Neural crest cell (in vitro differentiated cells): ENCODE measurements around the gene GASK1B. TPM values are rescaled to one million over a fixed set of nuclear protein-coding genes. Genes with fewer than 3 reads are reported as not detected.

Source experiments
- DNase-seq: peaks from one replicate; pipeline ENCODE4 v3.0.0; 2021; ENCODE audit warnings: low read depth, mixed read lengths, low spot score
- H3K27ac Mint-ChIP-seq: one replicate; pipeline ENCODE4 v1.8.0; 2021; ENCODE audit warnings: mild to moderate bottlenecking, mixed read lengths; ENCODE audit not compliant: unreplicated experiment
- H3K27me3 Mint-ChIP-seq: 2 replicates; pipeline ENCODE4 v1.8.0; 2021; ENCODE audit warnings: low read depth, mild to moderate bottlenecking, mixed read lengths
- H3K36me3 Mint-ChIP-seq: 2 replicates; pipeline ENCODE4 v1.8.0; 2021; ENCODE audit warnings: low read depth, mild to moderate bottlenecking, mixed read lengths
- H3K4me1 Mint-ChIP-seq: 2 replicates; pipeline ENCODE4 v1.8.0; 2021; ENCODE audit warnings: mixed read lengths
- H3K4me3 Mint-ChIP-seq: one replicate; pipeline ENCODE4 v1.8.0; 2021; ENCODE audit warnings: mild to moderate bottlenecking, mixed read lengths
- H3K9me3 Mint-ChIP-seq: 2 replicates; pipeline ENCODE4 v1.8.0; 2021; ENCODE audit warnings: mixed read lengths
- CTCF ChIP-seq: fragments of 200-600 bp; sonication (generic); conservative IDR thresholded peaks from 2 replicates; pipeline ENCODE4 v1.5.0; 2021; ENCODE audit warnings: antibody characterized with exemption, mild to moderate bottlenecking
- total RNA-seq: library from RNA; stranded (reverse); gene quantifications from 2 replicates; pipeline ENCODE4 v1.2.1, GENCODE V29; 2021

GASK1B gene
- total RNA-seq, 1 donor from 2014 or later: 8.8 TPM

GRCh38 chr4:158182736-158183135 lies 9.9 kb upstream of the GASK1B start:
- no peak overlapping the region for H3K27ac Mint-ChIP-seq
- H3K4me3 Mint-ChIP-seq: no peak overlapping the region
- no peak for TF ChIP-seq CTCF
- H3K27me3 Mint-ChIP-seq: no peaks in the 10 kb centered on the region
- H3K9me3 Mint-ChIP-seq: no peaks in the 10 kb centered on the region
- peaks cover 12% of the 10 kb centered on the region for H3K4me1 Mint-ChIP-seq
- H3K36me3 Mint-ChIP-seq: no peaks in the 10 kb centered on the region
- DNase-seq: no peak

GRCh38 chr4:158181906-158182305 lies 9.1 kb upstream of the GASK1B start:
- Mint-ChIP-seq H3K9me3 (no peaks in the 10 kb centered on the region), H3K4me3 (no peak overlapping the region), H3K27me3 (no peaks in the 10 kb centered on the region), H3K27ac (peak overlapping the region; percentile 30), H3K36me3 (no peaks in the 10 kb centered on the region), H3K4me1 (peaks cover 12% of the 10 kb centered on the region)
- TF ChIP-seq CTCF: no peak
- no peak for DNase-seq

- H3K27me3 Mint-ChIP-seq: no peaks in the 10 kb centered on the region
- peaks cover 12% of the 10 kb centered on the region for H3K4me1 Mint-ChIP-seq
- no peak for TF ChIP-seq CTCF
- no peak for DNase-seq
- no peak overlapping the region for H3K27ac Mint-ChIP-seq
- no peaks in the 10 kb centered on the region for H3K36me3 Mint-ChIP-seq
- H3K4me3 Mint-ChIP-seq: no peak overlapping the region
- no peaks in the 10 kb centered on the region for H3K9me3 Mint-ChIP-seq
Measured at GRCh38 chr4:158179465-158179864, 6.6 kb upstream of the GASK1B start.

GRCh38 chr4:158176776-158177175 lies 4.0 kb upstream of the GASK1B start:
- Mint-ChIP-seq H3K27ac (no peak overlapping the region), H3K9me3 (no peaks in the 10 kb centered on the region), H3K4me3 (no peak overlapping the region), H3K36me3 (no peaks in the 10 kb centered on the region), H3K27me3 (no peaks in the 10 kb centered on the region), H3K4me1 (peaks cover 12% of the 10 kb centered on the region)
- no peak for TF ChIP-seq CTCF
- no peak for DNase-seq

GRCh38 chr4:158176108-158176507 lies 3.3 kb upstream of the GASK1B start:
- no peak for TF ChIP-seq CTCF
- Mint-ChIP-seq H3K27me3 (no peaks in the 10 kb centered on the region), H3K4me3 (no peak overlapping the region), H3K27ac (no peak overlapping the region), H3K36me3 (no peaks in the 10 kb centered on the region), H3K4me1 (peaks cover 13% of the 10 kb centered on the region), H3K9me3 (no peaks in the 10 kb centered on the region)
- no peak for DNase-seq
